Ectodermal cell (in vitro differentiated cells): ENCODE data around the gene RBBP8NL.

Experiments
- H3K27ac ChIP-seq: 2 replicates; pipeline ENCODE4 v1.7.0; 2013; ENCODE audit warnings: mild to moderate bottlenecking, low read depth, low read length; ENCODE audit not compliant: insufficient read depth, poor library complexity, severe bottlenecking
- H3K27me3 ChIP-seq: 2 replicates; pipeline ENCODE4 v1.7.0; 2013; ENCODE audit warnings: mild to moderate bottlenecking, low read length; ENCODE audit not compliant: insufficient read depth, control insufficient read depth, poor library complexity, severe bottlenecking
- H3K36me3 ChIP-seq: one replicate; pipeline ENCODE4 v1.7.0; 2013; ENCODE audit warnings: low read length; ENCODE audit not compliant: control insufficient read depth, insufficient read depth
- H3K4me1 ChIP-seq: one replicate; pipeline ENCODE4 v1.7.0; 2013; ENCODE audit warnings: low read length; ENCODE audit not compliant: control insufficient read depth, insufficient read depth
- H3K4me3 ChIP-seq: 2 replicates; pipeline ENCODE4 v1.7.0; 2013; ENCODE audit warnings: low read depth, low read length, control low read depth; ENCODE audit not compliant: insufficient read depth
- H3K9me3 ChIP-seq: 2 replicates; pipeline ENCODE4 v1.7.0; 2013; ENCODE audit warnings: mild to moderate bottlenecking, low read length, moderate library complexity; ENCODE audit not compliant: control insufficient read depth
- WGBS, 2 experiments: methylation state at CpG; one replicate each; pipeline ENCODE4 v1.1.7; 2013; ENCODE audit warnings: missing lambda C conversion rate in 2 of 2; 5-methylcytosine and 5-hydroxymethylcytosine counted together

Gene RBBP8NL

GRCh38 chr20:62400541-62400940, 26.8 kb downstream of the RBBP8NL start:
- Histone ChIP-seq H3K27me3 (no peaks in the 10 kb centered on the region), H3K36me3 (no peaks in the 10 kb centered on the region), H3K4me3 (no peak overlapping the region), H3K9me3 (no peaks in the 10 kb centered on the region), H3K27ac (no peak overlapping the region), H3K4me1 (peaks cover 3% of the 10 kb centered on the region)
- WGBS, 2 experiments: 91 to 93% methylated on average over 10 of the region's 10 CpGs

- Histone ChIP-seq H3K4me1 (peaks cover under 1% of the 10 kb centered on the region), H3K4me3 (no peak overlapping the region), H3K36me3 (no peaks in the 10 kb centered on the region), H3K27me3 (no peaks in the 10 kb centered on the region), H3K27ac (no peak overlapping the region), H3K9me3 (no peaks in the 10 kb centered on the region)
- 90 to 91% methylated on average over 7 of the region's 7 CpGs for WGBS, 2 experiments
These were observed 27.3 kb downstream of the RBBP8NL start for GRCh38 chr20:62400021-62400420.

- H3K36me3 ChIP-seq: no peaks in the 10 kb centered on the region
- H3K4me3 ChIP-seq: no peak overlapping the region
- WGBS, 2 experiments: 94% methylated on average over 19 of the region's 19 CpGs
- no peak overlapping the region for H3K27ac ChIP-seq
- no peaks in the 10 kb centered on the region for H3K27me3 ChIP-seq
- H3K4me1 ChIP-seq: no peaks in the 10 kb centered on the region
- no peaks in the 10 kb centered on the region for H3K9me3 ChIP-seq
These were observed 29.1 kb downstream of the RBBP8NL start for GRCh38 chr20:62398120-62398821.

- Histone ChIP-seq H3K9me3 (no peaks in the 10 kb centered on the region), H3K27ac (no peak overlapping the region), H3K36me3 (peaks cover 2% of the 10 kb centered on the region), H3K4me3 (no peak overlapping the region), H3K27me3 (no peaks in the 10 kb centered on the region), H3K4me1 (no peaks in the 10 kb centered on the region)
- WGBS, 2 experiments: 94% methylated on average over 35 of the region's 35 CpGs
These were observed 30.7 kb downstream of the RBBP8NL start for GRCh38 chr20:62396367-62397239.

- H3K9me3 ChIP-seq: no peaks in the 10 kb centered on the region
- no peak overlapping the region for H3K4me3 ChIP-seq
- H3K36me3 ChIP-seq: peaks cover 2% of the 10 kb centered on the region
- H3K4me1 ChIP-seq: no peaks in the 10 kb centered on the region
- WGBS, 2 experiments: 93% methylated on average over 27 of the region's 27 CpGs
- H3K27ac ChIP-seq: no peak overlapping the region
- H3K27me3 ChIP-seq: no peaks in the 10 kb centered on the region
These were observed 31.8 kb downstream of the RBBP8NL start for GRCh38 chr20:62395311-62396242.

GRCh38 chr20:62394248-62395245, 32.8 kb downstream of the RBBP8NL start:
- Histone ChIP-seq H3K27ac (no peak overlapping the region), H3K4me3 (no peak overlapping the region), H3K4me1 (no peaks in the 10 kb centered on the region), H3K36me3 (peaks cover 2% of the 10 kb centered on the region), H3K27me3 (no peaks in the 10 kb centered on the region), H3K9me3 (no peaks in the 10 kb centered on the region)
- WGBS, 2 experiments: 95 to 96% methylated on average over 44 of the region's 44 CpGs

- no peaks in the 10 kb centered on the region for H3K9me3 ChIP-seq
- H3K27ac ChIP-seq: no peak overlapping the region
- H3K36me3 ChIP-seq: peaks cover 4% of the 10 kb centered on the region
- no peaks in the 10 kb centered on the region for H3K27me3 ChIP-seq
- no peak overlapping the region for H3K4me3 ChIP-seq
- H3K4me1 ChIP-seq: no peaks in the 10 kb centered on the region
- WGBS, 2 experiments: 93 to 94% methylated on average over 24 of the region's 24 CpGs
These were observed 33.5 kb downstream of the RBBP8NL start for GRCh38 chr20:62393830-62394229.

- H3K27ac ChIP-seq: no peak overlapping the region
- no peaks in the 10 kb centered on the region for H3K27me3 ChIP-seq
- 93 to 94% methylated on average over 12 of the region's 12 CpGs for WGBS, 2 experiments
- H3K4me1 ChIP-seq: peaks cover 5% of the 10 kb centered on the region
- peaks cover 9% of the 10 kb centered on the region for H3K36me3 ChIP-seq
- no peaks in the 10 kb centered on the region for H3K9me3 ChIP-seq
- H3K4me3 ChIP-seq: no peak overlapping the region
These were observed 34.0 kb downstream of the RBBP8NL start for GRCh38 chr20:62393335-62393665.

GRCh38 chr20:62392621-62393334, 34.6 kb downstream of the RBBP8NL start:
- Histone ChIP-seq H3K36me3 (peaks cover 10% of the 10 kb centered on the region), H3K27ac (no peak overlapping the region), H3K4me3 (no peak overlapping the region), H3K27me3 (no peaks in the 10 kb centered on the region), H3K4me1 (peaks cover 10% of the 10 kb centered on the region), H3K9me3 (no peaks in the 10 kb centered on the region)
- 94% methylated on average over 21 of the region's 21 CpGs for WGBS, 2 experiments
